Hepatocyte (in vitro differentiated cells): Measurements from ENCODE around the gene SERPINA12. TPM values are rescaled to one million over a fixed set of nuclear protein-coding genes. Genes with fewer than 3 reads are reported as not detected.

Experiments used
- DNase-seq: peaks from one replicate; pipeline ENCODE4 v3.0.0-alpha.2; 2016; ENCODE audit warnings: low spot score
- H2AFZ ChIP-seq: fragments of 200-600 bp; sonication (generic); 2 replicates; pipeline ENCODE4 v1.6.0; 2016; ENCODE audit warnings: antibody characterized with exemption, mild to moderate bottlenecking
- H3K27ac ChIP-seq: fragments of 200-600 bp; sonication (generic); 2 replicates; pipeline ENCODE4 v1.5.1; 2016; ENCODE audit warnings: mild to moderate bottlenecking
- H3K27me3 ChIP-seq: fragments of 200-600 bp; sonication (generic); 2 replicates; pipeline ENCODE4 v1.6.1; 2016
- H3K36me3 ChIP-seq: fragments of 200-600 bp; sonication (generic); replicated peaks from 2 replicates; pipeline ENCODE4 v1.5.1; 2016; ENCODE audit warnings: low read depth; ENCODE audit not compliant: insufficient read depth
- H3K4me1 ChIP-seq: fragments of 200-600 bp; sonication (generic); 2 replicates; pipeline ENCODE4 v1.5.1; 2016; ENCODE audit warnings: mild to moderate bottlenecking, moderate library complexity; ENCODE audit not compliant: insufficient read depth
- H3K4me2 ChIP-seq: fragments of 200-600 bp; sonication (generic); 2 replicates; pipeline ENCODE4 v1.6.0; 2016
- H3K4me3 ChIP-seq: fragments of 200-600 bp; sonication (generic); 2 replicates; pipeline ENCODE4 v1.5.1; 2016; ENCODE audit warnings: mild to moderate bottlenecking
- H3K79me2 ChIP-seq: fragments of 200-600 bp; sonication (generic); 2 replicates; pipeline ENCODE4 v1.6.0; 2017; ENCODE audit warnings: mild to moderate bottlenecking
- H3K9me2 ChIP-seq: fragments of 200-600 bp; sonication (generic); replicated peaks from 2 replicates; pipeline ENCODE4 v1.6.0; 2017; ENCODE audit warnings: mild to moderate bottlenecking; ENCODE audit not compliant: insufficient read depth
- H3K9me3 ChIP-seq: fragments of 200-600 bp; sonication (generic); 2 replicates; pipeline ENCODE4 v1.5.1; 2016; ENCODE audit warnings: low read depth, mild to moderate bottlenecking
- H4K20me1 ChIP-seq: fragments of 200-600 bp; sonication (generic); 2 replicates; pipeline ENCODE4 v1.6.0; 2016; ENCODE audit warnings: mild to moderate bottlenecking; ENCODE audit not compliant: insufficient read depth, poor library complexity, severe bottlenecking
- CTCF ChIP-seq: fragments of 200-600 bp; sonication (generic); IDR thresholded peaks from 2 replicates; pipeline ENCODE4 v1.5.1; 2016; ENCODE audit warnings: antibody characterized with exemption, mild to moderate bottlenecking; ENCODE audit not compliant: poor library complexity
- EZH2 ChIP-seq: fragments of 200-600 bp; sonication (generic); IDR thresholded peaks from 2 replicates; pipeline ENCODE4 v1.6.1; 2016; ENCODE audit warnings: antibody characterized with exemption, mild to moderate bottlenecking, borderline replicate concordance
- EZH2phosphoT487 ChIP-seq: fragments of 200-600 bp; sonication (generic); IDR thresholded peaks from one replicate; pipeline ENCODE4 v1.6.1; 2018; ENCODE audit warnings: antibody characterized with exemption, mild to moderate bottlenecking, low read depth, moderate library complexity; ENCODE audit not compliant: unreplicated experiment, severe bottlenecking
- WGBS: methylation state at CpG from one replicate; pipeline ENCODE4 v1.1.6; 2016; ENCODE audit warnings: low lambda C conversion rate; ENCODE audit errors: missing lambda C conversion rate; 5-methylcytosine and 5-hydroxymethylcytosine counted together
- polyA plus RNA-seq: library from polyadenylated mRNA; unstranded; fragments of >200 nt; fragmentation: Nextera tagmentation; extraction: Ambion mirVana; gene quantifications from 2 replicates; pipeline ENCODE4 v1.2.1, GENCODE V29; 2016
- total RNA-seq: library from RNA; depleted of rRNA; stranded (reverse); fragments of >200 nt; gene quantifications from 2 replicates; pipeline ENCODE4 v1.2.3, GENCODE V29; 2014

The SERPINA12 gene
- total and polyA plus RNA-seq, 2 experiments from 2014 or later: 0.25 TPM; not detected in 1

DNA sequence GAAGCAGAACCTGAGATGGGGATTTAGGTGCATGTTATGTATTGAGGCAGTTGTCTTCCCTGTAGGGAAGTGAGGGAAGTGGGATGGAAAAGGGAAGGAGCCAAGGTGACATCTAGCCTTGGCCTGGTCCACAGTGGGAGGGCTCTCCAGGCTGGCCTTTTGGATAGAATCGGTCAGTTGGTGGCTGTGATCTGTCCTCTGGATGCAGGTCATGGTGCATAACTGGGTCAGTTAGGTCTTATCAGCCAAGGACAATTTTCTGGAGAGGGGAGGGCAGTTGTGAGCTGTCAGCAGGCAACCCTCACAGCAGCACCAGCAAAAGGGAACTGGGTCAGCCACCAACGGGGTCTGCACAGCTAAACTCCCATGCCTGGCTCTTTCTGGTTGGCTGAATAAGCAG, 9.6 kb downstream of the SERPINA12 start:
- Histone ChIP-seq H3K9me3 (no peaks in the 10 kb centered on the region), H2AFZ (no peak overlapping the region), H3K27me3 (no peaks in the 10 kb centered on the region), H3K27ac (no peak overlapping the region), H3K36me3 (no peaks in the 10 kb centered on the region), H3K4me3 (no peak overlapping the region), H3K4me1 (no peaks in the 10 kb centered on the region), H3K79me2 (no peaks in the 10 kb centered on the region), H4K20me1 (no peaks in the 10 kb centered on the region), H3K9me2 (no peaks in the 10 kb centered on the region), H3K4me2 (no peak overlapping the region)
- WGBS: 93% methylated on average over 2 of the region's 2 CpGs
- DNase-seq: no peak
- TF ChIP-seq EZH2phosphoT487 (no peak), CTCF (no peak), EZH2 (no peak)

DNA sequence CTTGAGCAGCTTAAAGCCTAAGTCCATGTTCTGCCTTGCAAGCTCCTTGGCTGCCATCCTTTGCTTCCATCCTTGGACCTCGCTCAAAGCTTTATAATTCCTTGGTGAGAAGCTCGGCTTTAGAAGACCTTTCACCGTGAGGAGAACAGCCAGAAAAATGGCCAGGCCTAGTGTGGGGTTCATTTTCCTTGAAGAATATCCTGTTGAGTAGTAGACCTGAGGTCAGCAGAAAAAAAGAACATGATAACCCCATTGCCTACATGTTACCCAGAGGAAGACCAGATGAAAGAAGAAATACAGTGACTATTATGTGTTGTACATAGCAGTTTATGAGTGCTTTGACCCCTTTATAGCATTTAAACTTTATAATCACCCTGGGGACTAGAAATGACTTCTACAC, 11.1 kb downstream of the SERPINA12 start:
- Histone ChIP-seq H3K4me3 (no peak overlapping the region), H2AFZ (no peak overlapping the region), H3K27me3 (no peaks in the 10 kb centered on the region), H3K4me2 (no peak overlapping the region), H3K27ac (no peak overlapping the region), H4K20me1 (no peaks in the 10 kb centered on the region), H3K79me2 (no peaks in the 10 kb centered on the region), H3K9me3 (no peaks in the 10 kb centered on the region), H3K4me1 (no peaks in the 10 kb centered on the region), H3K36me3 (no peaks in the 10 kb centered on the region), H3K9me2 (no peaks in the 10 kb centered on the region)
- no peak for DNase-seq
- 89% methylated on average over 3 of the region's 3 CpGs for WGBS
- TF ChIP-seq CTCF (no peak), EZH2phosphoT487 (no peak), EZH2 (no peak)

GRCh38 chr14:94494085-94494484, 15.2 kb downstream of the SERPINA12 start:
- H2AFZ ChIP-seq: no peak overlapping the region
- H3K27me3 ChIP-seq: no peaks in the 10 kb centered on the region
- H3K9me3 ChIP-seq: no peaks in the 10 kb centered on the region
- no peak overlapping the region for H3K4me3 ChIP-seq
- no peak for DNase-seq
- no peaks in the 10 kb centered on the region for H3K9me2 ChIP-seq
- H3K79me2 ChIP-seq: no peaks in the 10 kb centered on the region
- no peak overlapping the region for H3K27ac ChIP-seq
- TF ChIP-seq EZH2 (no peak), CTCF (no peak)
- 83% methylated on average over 4 of the region's 4 CpGs for WGBS
- H3K4me1 ChIP-seq: no peaks in the 10 kb centered on the region
- no peaks in the 10 kb centered on the region for H3K36me3 ChIP-seq
- no peaks in the 10 kb centered on the region for H4K20me1 ChIP-seq
- no peak overlapping the region for H3K4me2 ChIP-seq

- Histone ChIP-seq H2AFZ (no peak overlapping the region), H3K36me3 (no peaks in the 10 kb centered on the region), H4K20me1 (no peaks in the 10 kb centered on the region), H3K4me3 (no peak overlapping the region), H3K27me3 (no peaks in the 10 kb centered on the region), H3K9me2 (no peaks in the 10 kb centered on the region), H3K9me3 (no peaks in the 10 kb centered on the region), H3K4me2 (no peak overlapping the region), H3K4me1 (no peaks in the 10 kb centered on the region), H3K79me2 (no peaks in the 10 kb centered on the region), H3K27ac (no peak overlapping the region)
- no peak for DNase-seq
- TF ChIP-seq EZH2phosphoT487 (no peak), EZH2 (no peak), CTCF (no peak)
- WGBS: 56% methylated on average over 4 of the region's 4 CpGs
Measured at GRCh38 chr14:94491511-94491910, 17.8 kb downstream of the SERPINA12 start.
